ENCODE measurements around the gene TMEM51.

- TF ChIP-seq CTCF (IDR thresholded peaks at IDR 0.05; ENCODE audit: insufficient read depth, low read depth, low read length) (no peak), EZH2 (IDR thresholded peaks at IDR 0.05; ENCODE audit: insufficient read depth, low read length) (no peak)
These were observed 49.6 kb upstream of the TMEM51 start for GRCh38 chr1:15103906-15104305.

Data from astrocyte (in vitro differentiated cells and primary cell).